ENCODE data around the gene DGKZ. TPM values are rescaled to one million over a fixed set of nuclear protein-coding genes. Genes with fewer than 3 reads are reported as not detected.
A peak's percentile ranks its signal among the peaks of the same experiment; 100 is the strongest.

Gene DGKZ
- total and polyA plus RNA-seq, 8 donors, result 34.6 to 65.1 (median 40.0) TPM

- peaks cover 14 to 58% of the 10 kb centered on the region in 2 donors for H3K4me1 ChIP-seq
- ATAC-seq, result no peak
Measured at GRCh38 chr11:46366260-46366659, 19.0 kb downstream of the DGKZ start.

DNA sequence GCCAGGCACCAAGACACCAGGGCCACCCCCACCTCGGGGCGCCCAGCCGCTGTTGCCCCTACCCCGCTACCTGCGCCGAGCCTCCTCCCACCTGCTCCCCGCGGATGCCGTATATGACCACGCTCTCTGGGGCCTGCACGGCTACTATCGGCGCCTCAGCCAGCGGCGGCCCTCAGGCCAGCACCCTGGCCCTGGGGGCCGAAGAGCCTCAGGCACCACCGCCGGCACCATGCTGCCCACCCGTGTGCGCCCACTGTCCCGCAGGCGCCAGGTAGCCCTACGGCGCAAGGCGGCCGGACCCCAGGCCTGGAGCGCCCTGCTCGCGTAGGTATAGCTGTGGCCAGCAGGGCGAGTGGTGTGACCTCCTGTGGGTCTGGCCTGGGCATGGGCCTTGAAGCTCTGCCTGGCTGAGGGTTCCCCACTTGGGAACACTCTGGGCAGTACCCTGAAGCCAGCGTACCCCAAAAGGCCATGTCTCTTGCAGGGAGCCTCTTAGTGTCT is 19.4 kb downstream of the DGKZ start:
- H3K4me1 ChIP-seq, result peaks cover 10 to 53% of the 10 kb centered on the region in 2 donors
- TF ChIP-seq CTCF (IDR thresholded peaks at IDR 0.05), result no peak
- no peak overlapping the region for H3K4me3 ChIP-seq
- H3K27me3 ChIP-seq, result no peaks in the 10 kb centered on the region
- ATAC-seq (no peak), DNase-seq (peak in 1 of 4 donors; percentile 72)
- no peaks in the 10 kb centered on the region for H3K9me3 ChIP-seq
- no peak overlapping the region for H3K27ac ChIP-seq
- intact Hi-C loops (cut with DNase I), result no loop called here
- peaks cover 0 to 65% of the 10 kb centered on the region in 2 donors for H3K36me3 ChIP-seq

More at GRCh38 chr11:46366260-46366659, 19.0 kb downstream of the DGKZ start:
- H3K4me3 ChIP-seq, result no peak overlapping the region
- DNase-seq, result peak in 1 of 4 donors; percentile 78
- intact Hi-C loops (cut with DNase I), result no loop called here
- no peak for TF ChIP-seq CTCF (IDR thresholded peaks at IDR 0.05)
- H3K9me3 ChIP-seq, result no peaks in the 10 kb centered on the region
- no peak overlapping the region for H3K27ac ChIP-seq
- peaks cover 0 to 61% of the 10 kb centered on the region in 2 donors for H3K36me3 ChIP-seq
- H3K27me3 ChIP-seq, result no peaks in the 10 kb centered on the region

DNA sequence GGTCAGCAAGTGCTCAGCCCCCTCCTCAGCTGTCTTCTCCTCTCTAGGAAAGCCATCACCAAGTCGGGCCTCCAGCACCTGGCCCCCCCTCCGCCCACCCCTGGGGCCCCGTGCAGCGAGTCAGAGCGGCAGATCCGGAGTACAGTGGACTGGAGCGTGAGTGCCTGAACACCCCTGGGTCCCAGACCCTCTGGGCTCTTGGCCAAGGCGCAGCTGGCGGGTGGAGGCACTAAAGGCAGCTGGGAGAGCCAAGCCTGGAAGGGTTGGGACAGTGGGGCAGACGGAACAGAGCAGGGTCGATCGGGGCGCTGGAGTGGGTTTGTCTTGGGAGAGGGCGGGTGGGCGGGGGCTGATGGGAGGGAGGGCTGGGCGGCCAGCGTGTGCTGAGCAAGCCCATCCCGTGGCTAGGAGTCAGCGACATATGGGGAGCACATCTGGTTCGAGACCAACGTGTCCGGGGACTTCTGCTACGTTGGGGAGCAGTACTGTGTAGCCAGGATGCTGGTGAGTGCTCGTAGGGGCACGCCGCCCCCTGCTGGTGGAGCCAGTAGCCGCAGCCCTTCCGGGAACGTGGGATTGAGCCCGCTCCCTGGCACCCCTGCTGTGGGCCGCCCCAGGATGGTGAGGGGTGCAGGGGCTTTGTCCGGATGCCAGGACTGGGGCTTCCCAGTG is 20.1 kb downstream of the DGKZ start:
- ATAC-seq, result peak; percentile 64
- DNase-seq, result peak in 2 of 4 donors; percentile 71 to 94
- intact Hi-C loops (cut with DNase I), result no loop called here
- no peaks in the 10 kb centered on the region for H3K9me3 ChIP-seq
- H3K36me3 ChIP-seq, result peaks cover 0 to 72% of the 10 kb centered on the region in 2 donors
- H3K27ac ChIP-seq, result no peak overlapping the region
- peak; percentile 95 for TF ChIP-seq CTCF (IDR thresholded peaks at IDR 0.05)
- no peak overlapping the region for H3K4me3 ChIP-seq
- H3K27me3 ChIP-seq, result no peaks in the 10 kb centered on the region
- peaks cover 6 to 46% of the 10 kb centered on the region in 2 donors for H3K4me1 ChIP-seq

GRCh38 chr11:46367916-46368267 is 20.6 kb downstream of the DGKZ start:
- ATAC-seq, result no peak
- Histone ChIP-seq H3K9me3 (no peaks in the 10 kb centered on the region), H3K4me1 (peaks cover 4 to 41% of the 10 kb centered on the region in 2 donors), H3K4me3 (no peak overlapping the region), H3K27me3 (no peaks in the 10 kb centered on the region), H3K36me3 (peaks cover 0 to 77% of the 10 kb centered on the region in 2 donors), H3K27ac (no peak overlapping the region)
- DNase-seq, result no peak
- intact Hi-C loops (cut with DNase I), result no loop called here
- TF ChIP-seq CTCF (IDR thresholded peaks at IDR 0.05), result peak in 1 of 2 donors; percentile 30

- peak; percentile 87 to 92 for TF ChIP-seq CTCF (IDR thresholded peaks at IDR 0.05)
- intact Hi-C loops (cut with DNase I), result no loop called here
- ATAC-seq (peak; percentile 78), DNase-seq (peak in 1 of 4 donors; percentile 83)
- peaks cover 0 to 92% of the 10 kb centered on the region in 2 donors for H3K36me3 ChIP-seq
- H3K27me3 ChIP-seq, result no peaks in the 10 kb centered on the region
- peak overlapping the region in 1 of 2 donors; percentile 8 for H3K27ac ChIP-seq
- H3K9me3 ChIP-seq, result no peaks in the 10 kb centered on the region
- peaks cover 4 to 26% of the 10 kb centered on the region in 2 donors for H3K4me1 ChIP-seq
- no peak overlapping the region for H3K4me3 ChIP-seq
Measured at GRCh38 chr11:46369458-46370152, 22.3 kb downstream of the DGKZ start.

All from left lung (tissue), 10 donors.